Caco-2 (cell line): ENCODE measurements around the gene ZNF385A. TPM values are rescaled to one million over a fixed set of nuclear protein-coding genes. Genes with fewer than 3 reads are reported as not detected.

ENCODE experiments used
- BruUV-seq: library from RNA; stranded (reverse); fragments of 400-500 nt; replicated peaks from 2 replicates; lab custom pipeline; 2021; lab: Mats Ljungman, UMichigan
- CTCF ChIA-PET: fragments of 300-600 bp; sonication (Branson Sonifier 250); formaldehyde crosslinking; loops from one replicate; lab custom pipeline; 2022; ENCODE audit warnings: antibody characterized with exemption; lab: Charles Lee
- POLR2A ChIA-PET: fragments of 300-600 bp; sonication (Branson Sonifier 250); formaldehyde crosslinking; loops from one replicate; lab custom pipeline; 2022; ENCODE audit warnings: antibody characterized with exemption; lab: Charles Lee
- DNase-seq, 2 experiments: peaks; one replicate each; pipeline versions ENCODE4 v3.0.0 to v3.0.0-alpha.2; 2020 to 2022
- H3K27me3 ChIP-seq: replicated peaks from 2 replicates; pipeline ENCODE4 v1.6.0; 2011; ENCODE audit warnings: low read length; ENCODE audit not compliant: control insufficient read depth, insufficient read depth
- H3K36me3 ChIP-seq: 2 replicates; pipeline ENCODE4 v1.5.1; 2011; ENCODE audit warnings: low read length; ENCODE audit not compliant: control insufficient read depth, insufficient read depth
- H3K4me1 ChIP-seq: fragments of 250-450 bp; sonication (Bioruptor Pico); 2 replicates; pipeline ENCODE4 v1.5.1; 2020; ENCODE audit warnings: mild to moderate bottlenecking
- H3K4me3 ChIP-seq: 2 replicates; pipeline ENCODE4 v1.5.1; 2011; ENCODE audit warnings: low read depth, mild to moderate bottlenecking, control low read depth, low read length
- H3K9me3 ChIP-seq: fragments of 250-450 bp; sonication (Bioruptor Pico); 2 replicates; pipeline ENCODE4 v1.5.1; 2020; ENCODE audit warnings: mild to moderate bottlenecking, moderate library complexity
- H3K27ac Mint-ChIP-seq: one replicate; pipeline ENCODE4 v1.8.0; 2022; ENCODE audit warnings: mixed read lengths; ENCODE audit not compliant: unreplicated experiment
- H3K27me3 Mint-ChIP-seq: one replicate; pipeline ENCODE4 v1.8.0; 2022; ENCODE audit warnings: mixed read lengths; ENCODE audit not compliant: insufficient read depth, unreplicated experiment
- H3K36me3 Mint-ChIP-seq: one replicate; pipeline ENCODE4 v1.8.0; 2022; ENCODE audit warnings: mild to moderate bottlenecking, mixed read lengths; ENCODE audit not compliant: insufficient read depth, unreplicated experiment
- H3K4me1 Mint-ChIP-seq: one replicate; pipeline ENCODE4 v1.8.0; 2022; ENCODE audit warnings: low read depth, mixed read lengths; ENCODE audit not compliant: unreplicated experiment
- H3K4me3 Mint-ChIP-seq: one replicate; pipeline ENCODE4 v1.8.0; 2022; ENCODE audit warnings: mild to moderate bottlenecking, moderate library complexity, mixed read lengths; ENCODE audit not compliant: unreplicated experiment
- H3K9me3 Mint-ChIP-seq: one replicate; pipeline ENCODE4 v1.8.0; 2022; ENCODE audit warnings: mixed read lengths; ENCODE audit not compliant: unreplicated experiment
- intact Hi-C: fragments of 100-400 bp; cut with micrococcal nuclease; formaldehyde crosslinking; loops from one replicate; pipeline ENCODE4 v1.10.0; 2022; ENCODE audit not compliant: unreplicated experiment
- total RNA-seq: library from RNA; stranded (reverse); gene quantifications from 2 replicates; pipeline ENCODE4 v1.2.3, GENCODE V29; 2022
- TF ChIP-seq, protein P1 (sequence below), 2 experiments: fragments of 200-600 bp in 1 of 2; IDR thresholded peaks; 1 replicate in 1 of 2; 2 replicates in 1 of 2; pipeline versions ENCODE4 v1.5.1 to v1.8.0; 2011 to 2022; ENCODE audit warnings: antibody characterized with exemption in 1 of 2, control low read depth in 1 of 2, inconsistent platforms in 1 of 2, low read depth in 1 of 2, low read length in 1 of 2, mild to moderate bottlenecking in 1 of 2, moderate library complexity in 1 of 2; ENCODE audit not compliant: insufficient read depth in 1 of 2, severe bottlenecking in 1 of 2, unreplicated experiment in 1 of 2

The ZNF385A gene
- total RNA-seq, 1 experiment from 2014 or later: 8.4 TPM

DNA sequence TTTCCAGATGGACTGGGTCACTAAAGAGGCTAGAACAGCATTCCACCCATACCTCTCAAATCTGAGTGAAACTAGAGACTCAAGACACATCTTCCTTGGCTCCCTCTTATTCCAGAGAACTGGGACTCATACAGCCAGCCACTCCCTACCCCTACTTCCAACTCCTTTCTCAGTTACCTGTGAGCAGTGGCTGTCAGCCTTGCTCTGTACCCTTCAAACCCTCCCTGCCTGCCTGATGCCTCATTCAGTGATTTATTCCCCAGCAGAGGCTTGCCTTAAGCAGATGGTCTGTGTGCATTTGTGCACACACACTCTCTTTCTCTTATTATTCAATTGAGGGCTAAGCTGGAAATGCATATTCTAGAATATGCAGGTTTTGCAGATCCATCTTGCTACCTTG, 34.9 kb downstream of the ZNF385A start:
- H3K4me3 Mint-ChIP-seq: no peak overlapping the region
- H3K4me1 ChIP-seq: no peaks in the 10 kb centered on the region
- TF ChIP-seq, protein P1, sequence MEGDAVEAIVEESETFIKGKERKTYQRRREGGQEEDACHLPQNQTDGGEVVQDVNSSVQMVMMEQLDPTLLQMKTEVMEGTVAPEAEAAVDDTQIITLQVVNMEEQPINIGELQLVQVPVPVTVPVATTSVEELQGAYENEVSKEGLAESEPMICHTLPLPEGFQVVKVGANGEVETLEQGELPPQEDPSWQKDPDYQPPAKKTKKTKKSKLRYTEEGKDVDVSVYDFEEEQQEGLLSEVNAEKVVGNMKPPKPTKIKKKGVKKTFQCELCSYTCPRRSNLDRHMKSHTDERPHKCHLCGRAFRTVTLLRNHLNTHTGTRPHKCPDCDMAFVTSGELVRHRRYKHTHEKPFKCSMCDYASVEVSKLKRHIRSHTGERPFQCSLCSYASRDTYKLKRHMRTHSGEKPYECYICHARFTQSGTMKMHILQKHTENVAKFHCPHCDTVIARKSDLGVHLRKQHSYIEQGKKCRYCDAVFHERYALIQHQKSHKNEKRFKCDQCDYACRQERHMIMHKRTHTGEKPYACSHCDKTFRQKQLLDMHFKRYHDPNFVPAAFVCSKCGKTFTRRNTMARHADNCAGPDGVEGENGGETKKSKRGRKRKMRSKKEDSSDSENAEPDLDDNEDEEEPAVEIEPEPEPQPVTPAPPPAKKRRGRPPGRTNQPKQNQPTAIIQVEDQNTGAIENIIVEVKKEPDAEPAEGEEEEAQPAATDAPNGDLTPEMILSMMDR (IDR thresholded peaks at IDR 0.05; ENCODE audit: insufficient read depth in 1 of 2, low read depth in 1 of 2, low read length in 1 of 2, severe bottlenecking in 1 of 2, unreplicated experiment in 1 of 2): no peak
- no peaks in the 10 kb centered on the region for H3K9me3 Mint-ChIP-seq
- H3K9me3 ChIP-seq: no peaks in the 10 kb centered on the region
- peaks cover 51% of the 10 kb centered on the region for H3K36me3 Mint-ChIP-seq
- H3K27me3 Mint-ChIP-seq: no peaks in the 10 kb centered on the region
- peaks cover 2% of the 10 kb centered on the region for H3K4me1 Mint-ChIP-seq
- no peak for DNase-seq
- no peak overlapping the region for H3K27ac Mint-ChIP-seq
- CTCF ChIA-PET: no interaction called here
- POLR2A ChIA-PET: no interaction called here
- H3K27me3 ChIP-seq: no peaks in the 10 kb centered on the region
- intact Hi-C loops: no loop called here
- H3K36me3 ChIP-seq: no peaks in the 10 kb centered on the region
- BruUV-seq: no TSS peak
- H3K4me3 ChIP-seq: no peak overlapping the region

DNA sequence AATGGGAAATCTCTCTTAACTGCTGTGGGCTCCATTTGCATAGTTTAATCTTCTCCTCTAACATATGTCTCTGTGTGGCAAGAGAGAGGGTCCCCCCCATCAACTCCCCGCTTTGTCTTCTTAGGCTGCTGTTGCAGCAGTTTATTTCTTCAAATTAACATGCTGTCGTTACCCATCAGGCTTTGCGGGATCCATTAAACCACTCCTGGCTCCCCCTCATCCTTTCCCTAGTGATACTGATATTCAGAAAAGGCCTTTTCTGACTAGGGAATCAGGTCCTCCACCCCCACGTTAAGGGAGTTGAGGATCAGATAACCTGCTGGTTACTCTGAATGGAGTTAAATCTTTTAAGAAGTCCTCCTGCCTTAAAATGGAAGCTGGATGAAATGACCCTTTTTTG, 35.5 kb downstream of the ZNF385A start:
- H3K27me3 Mint-ChIP-seq: no peaks in the 10 kb centered on the region
- no peak overlapping the region for H3K4me3 Mint-ChIP-seq
- no peaks in the 10 kb centered on the region for H3K9me3 ChIP-seq
- no peaks in the 10 kb centered on the region for H3K9me3 Mint-ChIP-seq
- DNase-seq: no peak
- H3K4me1 ChIP-seq: no peaks in the 10 kb centered on the region
- no peak overlapping the region for H3K27ac Mint-ChIP-seq
- H3K4me3 ChIP-seq: no peak overlapping the region
- BruUV-seq: no TSS peak
- ChIA-PET CTCF (interaction anchor here (0.6 kb wide), 1 partner anchor 24 kb away, joined by 3 read pairs; the partner anchor contains the start of gene COPZ1), POLR2A (no interaction called here)
- peaks cover 53% of the 10 kb centered on the region for H3K36me3 Mint-ChIP-seq
- TF ChIP-seq, protein P1 (IDR thresholded peaks at IDR 0.05; ENCODE audit: insufficient read depth in 1 of 2, low read depth in 1 of 2, low read length in 1 of 2, severe bottlenecking in 1 of 2, unreplicated experiment in 1 of 2): no peak
- no peaks in the 10 kb centered on the region for H3K4me1 Mint-ChIP-seq
- no peaks in the 10 kb centered on the region for H3K27me3 ChIP-seq
- intact Hi-C loops: no loop called here
- H3K36me3 ChIP-seq: no peaks in the 10 kb centered on the region

DNA sequence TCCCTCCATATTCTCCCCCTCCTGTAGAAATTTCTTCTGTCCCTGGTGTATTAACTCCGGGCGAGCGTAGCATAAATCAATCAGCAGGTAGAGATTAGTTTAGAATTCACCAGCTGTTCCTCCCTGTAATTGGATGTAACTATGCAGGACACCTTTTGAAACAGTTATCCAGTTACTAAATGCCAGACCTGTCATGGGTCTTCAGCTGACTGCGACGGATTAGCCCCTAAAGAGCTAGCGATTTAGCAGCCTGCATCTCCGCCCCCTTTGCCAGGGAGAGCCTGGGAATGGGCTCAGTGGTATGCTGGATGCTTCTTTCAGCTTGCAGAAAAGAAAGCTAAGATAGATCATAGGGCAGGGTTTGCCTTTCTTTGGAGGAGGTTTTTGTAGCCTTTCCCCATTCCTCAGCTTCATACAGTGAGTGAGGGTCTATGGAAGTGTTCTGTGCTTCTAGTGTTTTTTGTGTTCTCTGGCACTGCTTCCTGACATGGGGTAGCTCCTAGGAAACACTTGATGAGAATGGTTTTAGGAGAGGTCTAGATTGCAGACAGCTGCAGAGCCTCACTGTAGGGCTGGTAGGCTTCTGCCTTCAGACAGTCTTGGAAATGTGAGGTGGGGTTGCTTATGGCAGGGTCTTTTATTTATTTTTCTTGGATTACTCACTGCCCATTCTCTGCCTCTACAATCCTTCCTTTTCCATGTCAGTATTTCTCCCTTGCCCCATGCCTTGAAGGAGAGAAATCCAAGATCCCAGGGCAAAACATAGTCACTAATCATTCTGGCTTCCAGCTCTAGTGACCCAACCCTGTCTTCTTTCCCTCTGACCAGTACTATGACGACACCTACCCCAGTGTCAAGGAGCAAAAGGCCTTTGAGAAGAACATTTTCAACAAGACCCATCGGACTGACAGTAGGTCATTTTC, 42.9 kb downstream of the ZNF385A start:
- Histone ChIP-seq H3K9me3 (peaks cover 9% of the 10 kb centered on the region; the same call in 1 of the 2 replicates), H3K4me1 (peaks cover 38% of the 10 kb centered on the region), H3K36me3 (peaks cover 1% of the 10 kb centered on the region), H3K27me3 (no peaks in the 10 kb centered on the region), H3K4me3 (no peak overlapping the region)
- no TSS peak for BruUV-seq
- POLR2A ChIA-PET: interaction anchor here (0.7 to 1.0 kb wide), 2 partner anchors 17 to 55 kb away, joined by 3 read pairs; partner anchors contain the start of gene COPZ1
- Mint-ChIP-seq H3K4me3 (no peak overlapping the region), H3K27ac (peak overlapping the region; percentile 47), H3K9me3 (no peaks in the 10 kb centered on the region), H3K36me3 (peaks cover 68% of the 10 kb centered on the region), H3K27me3 (no peaks in the 10 kb centered on the region), H3K4me1 (peaks cover 31% of the 10 kb centered on the region)
- TF ChIP-seq, protein P1 (IDR thresholded peaks at IDR 0.05; ENCODE audit: insufficient read depth in 1 of 2, low read depth in 1 of 2, low read length in 1 of 2, severe bottlenecking in 1 of 2, unreplicated experiment in 1 of 2): no peak
- DNase-seq: no peak
- intact Hi-C loops: no loop called here
- CTCF ChIA-PET: interaction anchor here (1.2 kb wide), 1 partner anchor 17 kb away, joined by 7 read pairs; the partner anchor contains the start of gene COPZ1
